Astrocyte (in vitro differentiated cells and primary cell): ENCODE results near the gene MIB1. TPM values are rescaled to one million over a fixed set of nuclear protein-coding genes. Genes with fewer than 3 reads are reported as not detected.
"Not testable (repeated sequence)": the region's sequence is repeated elsewhere in the genome, so short reads cannot be mapped to it uniquely, and the experiment has no call there.

ENCODE experiments used
- DNase-seq: peaks from one replicate; pipeline ENCODE4 v3.0.0-alpha.2; 2010; ENCODE audit warnings: low read depth
- FAIRE-seq: peaks from 2 replicates; lab custom pipeline; 2011; peaks lifted over from hg19 to GRCh38; lab: Jason Lieb, UNC
- H2AFZ ChIP-seq: 2 replicates; pipeline ENCODE4 v1.6.0; 2012; ENCODE audit warnings: low read depth, low read length, inconsistent platforms
- H3K27ac ChIP-seq: 2 replicates; pipeline ENCODE4 v1.5.1; 2011; ENCODE audit warnings: low read depth, low read length, inconsistent platforms
- H3K27me3 ChIP-seq: 2 replicates; pipeline ENCODE4 v1.6.0; 2011; ENCODE audit warnings: low read length, inconsistent platforms; ENCODE audit not compliant: insufficient read depth
- H3K36me3 ChIP-seq: 2 replicates; pipeline ENCODE4 v1.5.1; 2011; ENCODE audit warnings: low read length, inconsistent platforms; ENCODE audit not compliant: insufficient read depth
- H3K4me1 ChIP-seq: 2 replicates; pipeline ENCODE4 v1.5.1; 2011; ENCODE audit warnings: low read length, inconsistent platforms; ENCODE audit not compliant: insufficient read depth
- H3K4me2 ChIP-seq: 2 replicates; pipeline ENCODE4 v1.6.0; 2012; ENCODE audit warnings: low read length, inconsistent platforms
- H3K4me3 ChIP-seq: 2 replicates; pipeline ENCODE4 v1.5.1; 2011; ENCODE audit warnings: low read depth, mild to moderate bottlenecking, low read length, inconsistent platforms; ENCODE audit not compliant: insufficient read depth
- H3K79me2 ChIP-seq: 2 replicates; pipeline ENCODE4 v1.6.0; 2012; ENCODE audit warnings: mild to moderate bottlenecking, low read length, inconsistent platforms; ENCODE audit not compliant: insufficient read depth
- H3K9ac ChIP-seq: 2 replicates; pipeline ENCODE4 v1.6.0; 2012; ENCODE audit warnings: mild to moderate bottlenecking, low read length, inconsistent platforms
- H3K9me3 ChIP-seq: 2 replicates; pipeline ENCODE4 v1.5.1; 2012; ENCODE audit warnings: low read depth, mild to moderate bottlenecking, low read length, inconsistent platforms; ENCODE audit not compliant: insufficient read depth
- H4K20me1 ChIP-seq: 2 replicates; pipeline ENCODE4 v1.6.0; 2012; ENCODE audit warnings: low read length, inconsistent platforms; ENCODE audit not compliant: insufficient read depth
- H3K27ac Mint-ChIP-seq: one replicate; pipeline ENCODE4 v1.8.0; 2021; ENCODE audit warnings: mild to moderate bottlenecking, mixed read lengths; ENCODE audit not compliant: unreplicated experiment
- H3K27me3 Mint-ChIP-seq: one replicate; pipeline ENCODE4 v1.8.0; 2021; ENCODE audit warnings: low read depth, mixed read lengths; ENCODE audit not compliant: unreplicated experiment
- H3K36me3 Mint-ChIP-seq: one replicate; pipeline ENCODE4 v1.8.0; 2021; ENCODE audit warnings: low read depth, mixed read lengths; ENCODE audit not compliant: unreplicated experiment
- H3K4me1 Mint-ChIP-seq: one replicate; pipeline ENCODE4 v1.8.0; 2021; ENCODE audit warnings: low read depth, mixed read lengths; ENCODE audit not compliant: unreplicated experiment
- H3K4me3 Mint-ChIP-seq: one replicate; pipeline ENCODE4 v1.8.0; 2021; ENCODE audit warnings: mild to moderate bottlenecking, moderate library complexity, mixed read lengths; ENCODE audit not compliant: unreplicated experiment
- H3K9me3 Mint-ChIP-seq: one replicate; pipeline ENCODE4 v1.8.0; 2021; ENCODE audit warnings: mild to moderate bottlenecking, mixed read lengths; ENCODE audit not compliant: unreplicated experiment
- EZH2 ChIP-seq: IDR thresholded peaks from 2 replicates; pipeline ENCODE4 v1.6.1; 2012; ENCODE audit warnings: mild to moderate bottlenecking, low read length, inconsistent platforms; ENCODE audit not compliant: insufficient read depth
- total RNA-seq: library from RNA; stranded (reverse); gene quantifications from 2 replicates; pipeline ENCODE4 v1.2.1, GENCODE V29; 2021
- TF ChIP-seq, protein P1 (sequence below): IDR thresholded peaks from 2 replicates; pipeline ENCODE4 v1.5.1; 2011; ENCODE audit warnings: low read depth, mild to moderate bottlenecking, inconsistent platforms, low read length, moderate library complexity; ENCODE audit not compliant: insufficient read depth

Gene MIB1
- total RNA-seq, 1 donor from 2014 or later: 56.1 TPM

DNA sequence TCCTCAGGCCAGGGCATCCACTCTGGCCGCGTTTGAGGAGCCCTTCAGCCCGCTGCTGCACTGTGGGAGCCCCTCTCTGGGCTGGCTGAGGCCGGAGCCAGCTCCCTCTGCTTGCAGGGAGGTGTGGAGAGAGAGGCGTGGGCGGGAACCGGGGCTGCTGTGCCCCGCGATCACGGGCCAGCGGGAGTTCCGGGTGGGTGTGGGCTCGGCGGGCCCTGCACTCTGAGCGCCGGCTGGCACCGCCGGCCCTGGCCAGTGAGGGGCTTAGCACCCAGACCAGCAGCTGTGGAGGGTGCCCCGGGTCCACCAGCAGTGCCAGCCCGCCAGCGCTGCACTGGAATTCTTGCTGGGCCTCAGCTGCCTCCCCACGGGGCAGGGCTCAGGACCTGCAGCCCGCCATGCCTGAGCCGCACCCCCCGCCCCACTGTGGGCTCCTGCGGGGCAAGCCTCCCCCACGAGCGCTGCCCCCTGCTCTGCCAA, 34.2 kb upstream of the MIB1 start:
- no peak overlapping the region for H3K4me3 ChIP-seq
- H3K4me2 ChIP-seq: no peak overlapping the region
- no peaks in the 10 kb centered on the region for H3K79me2 ChIP-seq
- peaks cover 5% of the 10 kb centered on the region for H3K4me1 ChIP-seq
- Mint-ChIP-seq H3K27ac (no peak overlapping the region), H3K36me3 (no peaks in the 10 kb centered on the region), H3K9me3 (no peaks in the 10 kb centered on the region), H3K27me3 (no peaks in the 10 kb centered on the region), H3K4me1 (peaks cover 4% of the 10 kb centered on the region), H3K4me3 (no peak overlapping the region)
- H3K27me3 ChIP-seq: no peaks in the 10 kb centered on the region
- no peak for DNase-seq
- no peak overlapping the region for H3K27ac ChIP-seq
- H3K36me3 ChIP-seq: no peaks in the 10 kb centered on the region
- no peak overlapping the region for H2AFZ ChIP-seq
- no peak overlapping the region for H3K9ac ChIP-seq
- no peak for FAIRE-seq
- no peaks in the 10 kb centered on the region for H3K9me3 ChIP-seq
- no peaks in the 10 kb centered on the region for H4K20me1 ChIP-seq
- TF ChIP-seq EZH2: no peak
- TF ChIP-seq, protein P1, sequence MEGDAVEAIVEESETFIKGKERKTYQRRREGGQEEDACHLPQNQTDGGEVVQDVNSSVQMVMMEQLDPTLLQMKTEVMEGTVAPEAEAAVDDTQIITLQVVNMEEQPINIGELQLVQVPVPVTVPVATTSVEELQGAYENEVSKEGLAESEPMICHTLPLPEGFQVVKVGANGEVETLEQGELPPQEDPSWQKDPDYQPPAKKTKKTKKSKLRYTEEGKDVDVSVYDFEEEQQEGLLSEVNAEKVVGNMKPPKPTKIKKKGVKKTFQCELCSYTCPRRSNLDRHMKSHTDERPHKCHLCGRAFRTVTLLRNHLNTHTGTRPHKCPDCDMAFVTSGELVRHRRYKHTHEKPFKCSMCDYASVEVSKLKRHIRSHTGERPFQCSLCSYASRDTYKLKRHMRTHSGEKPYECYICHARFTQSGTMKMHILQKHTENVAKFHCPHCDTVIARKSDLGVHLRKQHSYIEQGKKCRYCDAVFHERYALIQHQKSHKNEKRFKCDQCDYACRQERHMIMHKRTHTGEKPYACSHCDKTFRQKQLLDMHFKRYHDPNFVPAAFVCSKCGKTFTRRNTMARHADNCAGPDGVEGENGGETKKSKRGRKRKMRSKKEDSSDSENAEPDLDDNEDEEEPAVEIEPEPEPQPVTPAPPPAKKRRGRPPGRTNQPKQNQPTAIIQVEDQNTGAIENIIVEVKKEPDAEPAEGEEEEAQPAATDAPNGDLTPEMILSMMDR: no peak

DNA sequence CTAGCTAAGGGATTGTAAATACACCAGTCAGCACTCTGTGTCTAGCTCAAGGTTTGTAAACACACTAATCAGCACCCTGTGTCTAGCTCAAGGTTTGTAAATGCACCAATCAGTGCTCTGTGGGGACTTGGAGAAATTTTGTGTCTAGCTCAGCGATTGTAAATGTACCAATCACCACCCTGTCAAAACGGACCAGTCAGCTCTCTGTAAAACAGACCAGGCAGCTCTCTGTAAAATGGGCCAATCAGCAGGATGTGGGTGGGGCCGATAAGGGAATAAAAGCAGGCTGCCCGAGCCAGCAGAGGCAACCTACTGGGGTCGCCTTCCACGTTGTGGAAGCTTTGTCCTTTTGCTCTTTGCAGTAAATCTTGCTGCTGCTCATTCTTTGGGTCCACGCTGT, 33.5 kb upstream of the MIB1 start:
- not testable (repeated sequence) for H3K4me3 Mint-ChIP-seq, H3K4me1 ChIP-seq, H4K20me1 ChIP-seq, H3K9me3 Mint-ChIP-seq, H3K36me3 ChIP-seq, H3K4me1 Mint-ChIP-seq, H3K79me2 ChIP-seq, DNase-seq, FAIRE-seq, H3K36me3 Mint-ChIP-seq, H3K27me3 Mint-ChIP-seq, H3K27ac ChIP-seq, H3K9me3 ChIP-seq, H3K27ac Mint-ChIP-seq, H3K4me2 ChIP-seq, H3K9ac ChIP-seq, H3K4me3 ChIP-seq, H2AFZ ChIP-seq, H3K27me3 ChIP-seq

DNA sequence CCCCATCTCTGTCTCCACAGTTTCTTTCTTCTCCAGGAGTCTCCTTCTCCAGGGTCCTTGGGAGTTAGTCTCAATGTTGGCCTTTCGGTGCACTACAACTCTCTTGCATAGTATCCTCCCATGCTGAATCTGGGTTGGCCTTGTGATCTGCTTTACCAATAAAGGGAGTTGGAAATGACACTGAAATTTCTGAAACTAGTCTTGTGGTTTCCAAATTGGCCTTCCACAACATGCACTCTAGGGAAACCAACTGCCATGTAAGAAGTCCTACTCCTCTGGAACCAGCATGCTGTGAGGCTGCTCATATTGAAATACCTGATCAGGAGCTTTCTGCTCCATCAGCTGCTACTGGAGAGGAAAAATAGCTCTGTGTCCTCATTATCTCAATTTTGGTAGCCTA, 26.1 kb upstream of the MIB1 start:
- Mint-ChIP-seq H3K27me3 (peaks cover 4% of the 10 kb centered on the region), H3K36me3 (no peaks in the 10 kb centered on the region), H3K4me3 (no peak overlapping the region), H3K4me1 (no peaks in the 10 kb centered on the region), H3K27ac (no peak overlapping the region), H3K9me3 (no peaks in the 10 kb centered on the region)
- no peak for FAIRE-seq
- no peaks in the 10 kb centered on the region for H3K36me3 ChIP-seq
- H3K4me2 ChIP-seq: no peak overlapping the region
- DNase-seq: no peak
- TF ChIP-seq, protein P1: no peak
- TF ChIP-seq EZH2: no peak
- no peaks in the 10 kb centered on the region for H4K20me1 ChIP-seq
- H3K4me3 ChIP-seq: no peak overlapping the region
- no peaks in the 10 kb centered on the region for H3K9me3 ChIP-seq
- no peaks in the 10 kb centered on the region for H3K79me2 ChIP-seq
- H3K9ac ChIP-seq: no peak overlapping the region
- no peaks in the 10 kb centered on the region for H3K4me1 ChIP-seq
- H3K27ac ChIP-seq: no peak overlapping the region
- no peaks in the 10 kb centered on the region for H3K27me3 ChIP-seq
- no peak overlapping the region for H2AFZ ChIP-seq
